HepG2 (cell line): ENCODE results near the gene INTS14. TPM values are rescaled to one million over a fixed set of nuclear protein-coding genes. Genes with fewer than 3 reads are reported as not detected.

ENCODE experiments used
- ATF4 ChIP-seq, 2 experiments: fragments of 450-650 bp in 1 of 2; sonication (generic) in 1 of 2; formaldehyde crosslinking; IDR thresholded peaks; 2 replicates each; pipeline versions ENCODE4 v1.5.0 to v1.8.0; 2020 to 2022; ENCODE audit warnings: mild to moderate bottlenecking in 1 of 2, missing genetic modification reagents in 1 of 2
- CEBPB ChIP-seq: IDR thresholded peaks from 2 replicates; pipeline ENCODE4 v1.6.1; 2011; ENCODE audit warnings: low read depth, low read length, improper control_type of control experiment, borderline replicate concordance
- NR2F2 ChIP-seq: IDR thresholded peaks from 2 replicates; pipeline ENCODE4 v1.6.1; 2012; ENCODE audit warnings: low read depth, inconsistent platforms, borderline replicate concordance
- SMC3 ChIP-seq: IDR thresholded peaks from 2 replicates; pipeline ENCODE4 v1.6.1; 2011; ENCODE audit warnings: low read length, improper control_type of control experiment
- TFDP1 ChIP-seq: IDR thresholded peaks from 2 replicates; pipeline ENCODE4 v1.6.1; 2016; ENCODE audit warnings: missing compliant biosample characterization, missing genetic modification reagents, borderline replicate concordance
- TFDP2 ChIP-seq: sonication (generic); formaldehyde crosslinking; IDR thresholded peaks from 2 replicates; pipeline ENCODE4 v1.4.0; 2020; ENCODE audit warnings: missing genetic modification reagents
- THAP9 ChIP-seq: sonication (generic); formaldehyde crosslinking; IDR thresholded peaks from 2 replicates; pipeline ENCODE4; 2020; ENCODE audit warnings: missing genetic modification reagents, mild to moderate bottlenecking, borderline replicate concordance
- ZBTB37 ChIP-seq: sonication (generic); formaldehyde crosslinking; IDR thresholded peaks from 2 replicates; pipeline ENCODE4 v1.4.0; 2020; ENCODE audit warnings: mild to moderate bottlenecking, missing genetic modification reagents
- ZBTB49 ChIP-seq: sonication (generic); formaldehyde crosslinking; IDR thresholded peaks from 2 replicates; pipeline ENCODE4 v1.4.0; 2020; ENCODE audit warnings: missing genetic modification reagents, borderline replicate concordance
- ZFP36L1 ChIP-seq: sonication (generic); formaldehyde crosslinking; IDR thresholded peaks from 2 replicates; pipeline ENCODE4 v1.8.0; 2022; ENCODE audit warnings: mild to moderate bottlenecking, missing genetic modification reagents, moderate library complexity
- ZNF20 ChIP-seq: sonication (generic); formaldehyde crosslinking; IDR thresholded peaks from 2 replicates; pipeline ENCODE4 v1.4.0; 2020; ENCODE audit warnings: mild to moderate bottlenecking, moderate library complexity, missing genetic modification reagents
- ZNF879 ChIP-seq: sonication (generic); formaldehyde crosslinking; IDR thresholded peaks from 2 replicates; pipeline ENCODE4 v1.8.1; 2023; ENCODE audit warnings: missing genetic modification reagents
- ZUFSP ChIP-seq: sonication (generic); formaldehyde crosslinking; IDR thresholded peaks from 2 replicates; pipeline ENCODE4 v1.9.0; 2021; ENCODE audit warnings: missing genetic modification reagents, mild to moderate bottlenecking, borderline replicate concordance
- polyA plus RNA-seq, 8 experiments: library from polyadenylated mRNA; depleted of rRNA in 3 of 8; stranded (reverse) in 7 of 8; unstranded in 1 of 8; fragments of >200 nt; fragmentation: Illumina TruSeq in 4 of 8; extraction: Trizol in 4 of 8; gene quantifications; 2 replicates each; pipeline versions ENCODE4 v1.2.1 to v1.2.3, GENCODE V29; 2011 to 2016; ENCODE audit warnings: low read depth in 4 of 8, missing spikeins in 1 of 8, mixed read lengths in 1 of 8; ENCODE audit not compliant: insufficient read depth in 1 of 8
- total RNA-seq, 5 experiments: library from RNA; depleted of rRNA; stranded (reverse); fragments of >200 nt; fragmentation: Illumina TruSeq; extraction: Trizol; gene quantifications; 2 replicates each; pipeline ENCODE4 v1.2.3, GENCODE V29; 2016; ENCODE audit warnings: low read depth in 1 of 5

INTS14 gene
- total and polyA plus RNA-seq, 2 of the 13 experiments (the other 11 are each of a cell fraction or from before 2014, with no cell fraction given) = 41.4 to 52.0 TPM

- peak; percentile 65; the same call in 1 of the 2 replicates for TF ChIP-seq THAP9 (CRISPR knock-in tag)
- no peak; the same call in 1 of the 2 replicates for TF ChIP-seq NR2F2
- TF ChIP-seq ATF4 (CRISPR knock-in tag; IDR thresholded peaks at IDR 0.05) = peak in 1 of 2 experiments; percentile 61; a peak in 1 of 4 replicates
- no peak for TF ChIP-seq SMC3
- peak; percentile 66; the same call in 1 of the 2 replicates for TF ChIP-seq ZNF879 (CRISPR knock-in tag)
- TF ChIP-seq CEBPB = no peak
- TF ChIP-seq ZBTB37 = 0 out of 2 replicates have a peak, but pooled peaks have one; percentile 27
- no peak for TF ChIP-seq ZUFSP (CRISPR knock-in tag)
- TF ChIP-seq ZNF20 (CRISPR knock-in tag) = 0 out of 2 replicates have a peak, but pooled peaks have one; percentile 72
- no peak for TF ChIP-seq ZBTB49
- peak; percentile 92 for TF ChIP-seq TFDP1
- no peak for TF ChIP-seq ZFP36L1 (CRISPR knock-in tag)
- TF ChIP-seq TFDP2 (CRISPR knock-in tag) = peak; percentile 91
Measured at GRCh38 chr15:65530318-65531111, 80.4 kb downstream of the INTS14 start, which contains the start of gene HACD3 (continued).
